ENCODE measurements around the gene PIH1D2.
"Not testable (repeated sequence)": the region's sequence is repeated elsewhere in the genome, so short reads cannot be mapped to it uniquely, and the experiment has no call there.

The PIH1D2 gene

DNA sequence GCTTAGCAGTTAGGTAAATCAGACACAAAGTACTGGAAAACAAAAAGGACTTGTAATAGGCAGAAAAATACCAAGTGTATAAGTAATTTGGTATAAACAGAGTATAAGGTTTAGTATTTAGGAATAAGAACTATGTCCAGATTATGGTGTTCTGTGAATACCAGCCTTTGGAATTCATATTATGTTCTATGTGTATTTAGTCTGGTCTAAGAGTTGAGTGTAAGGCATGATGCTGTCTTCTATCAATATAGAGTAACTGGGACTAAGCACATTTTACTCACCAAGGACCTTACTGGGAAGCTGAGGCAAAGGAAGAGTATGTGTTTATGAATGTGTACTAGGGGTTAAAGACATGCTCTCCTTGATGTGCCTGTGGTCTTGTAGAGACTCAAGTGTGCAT, 22.4 kb upstream of the PIH1D2 start:
- CTCF ChIA-PET, result interaction anchor here (1.0 kb wide), 1 partner anchor 17 kb away, joined by 6 read pairs; no protein-coding TSS in a partner anchor

DNA sequence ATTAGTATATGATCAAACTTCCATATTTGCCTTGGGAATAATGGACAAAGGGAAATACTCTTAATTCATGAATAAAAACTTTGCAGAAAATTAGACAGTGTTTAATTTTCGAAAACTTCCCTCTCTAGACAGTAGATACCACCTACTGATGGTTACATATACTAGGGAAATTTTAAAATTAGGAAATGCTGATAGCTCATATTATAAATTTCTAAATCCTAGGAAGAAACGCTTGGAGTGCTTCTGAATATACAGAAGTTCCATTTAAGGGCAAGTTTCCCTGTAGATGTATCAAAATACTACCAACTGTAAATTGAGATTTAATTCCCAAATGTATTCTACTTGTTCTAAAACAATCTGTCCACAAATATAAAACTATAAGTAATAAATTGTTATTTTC, 21.5 kb upstream of the PIH1D2 start:
- DNase-seq (ENCODE audit: extremely low spot score); POLR2A ChIA-PET; CTCF ChIA-PET: not testable (repeated sequence)

More for the DNA sequence above, 22.4 kb upstream of the PIH1D2 start:
- TF ChIP-seq LEF1 (IDR thresholded peaks at IDR 0.05; ENCODE audit: borderline replicate concordance) (no peak), ELF4 (IDR thresholded peaks at IDR 0.05) (no peak), ZNF384 (IDR thresholded peaks at IDR 0.05) (no peak), TARDBP (IDR thresholded peaks at IDR 0.05) (no peak), HDGF (IDR thresholded peaks at IDR 0.05; ENCODE audit: borderline replicate concordance) (no peak), ARNT (IDR thresholded peaks at IDR 0.05) (no peak), FOXM1 (IDR thresholded peaks at IDR 0.05; ENCODE audit: borderline replicate concordance) (no peak), CTBP1 (IDR thresholded peaks at IDR 0.05; ENCODE audit: borderline replicate concordance) (no peak), L3MBTL2 (conservative IDR thresholded peaks at IDR 0.05) (no peak), SUZ12 (IDR thresholded peaks at IDR 0.05) (no peak)
- TF ChIP-seq, protein P1, sequence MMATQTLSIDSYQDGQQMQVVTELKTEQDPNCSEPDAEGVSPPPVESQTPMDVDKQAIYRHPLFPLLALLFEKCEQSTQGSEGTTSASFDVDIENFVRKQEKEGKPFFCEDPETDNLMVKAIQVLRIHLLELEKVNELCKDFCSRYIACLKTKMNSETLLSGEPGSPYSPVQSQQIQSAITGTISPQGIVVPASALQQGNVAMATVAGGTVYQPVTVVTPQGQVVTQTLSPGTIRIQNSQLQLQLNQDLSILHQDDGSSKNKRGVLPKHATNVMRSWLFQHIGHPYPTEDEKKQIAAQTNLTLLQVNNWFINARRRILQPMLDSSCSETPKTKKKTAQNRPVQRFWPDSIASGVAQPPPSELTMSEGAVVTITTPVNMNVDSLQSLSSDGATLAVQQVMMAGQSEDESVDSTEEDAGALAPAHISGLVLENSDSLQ (IDR thresholded peaks at IDR 0.05), result no peak
- POLR2A ChIA-PET, result interaction anchor here (1.2 kb wide), 1 partner anchor 9 kb away, joined by 8 read pairs; the partner anchor contains the start of genes SDHD and TIMM8B
- DNase-seq (ENCODE audit: extremely low spot score), result no peak

DNA sequence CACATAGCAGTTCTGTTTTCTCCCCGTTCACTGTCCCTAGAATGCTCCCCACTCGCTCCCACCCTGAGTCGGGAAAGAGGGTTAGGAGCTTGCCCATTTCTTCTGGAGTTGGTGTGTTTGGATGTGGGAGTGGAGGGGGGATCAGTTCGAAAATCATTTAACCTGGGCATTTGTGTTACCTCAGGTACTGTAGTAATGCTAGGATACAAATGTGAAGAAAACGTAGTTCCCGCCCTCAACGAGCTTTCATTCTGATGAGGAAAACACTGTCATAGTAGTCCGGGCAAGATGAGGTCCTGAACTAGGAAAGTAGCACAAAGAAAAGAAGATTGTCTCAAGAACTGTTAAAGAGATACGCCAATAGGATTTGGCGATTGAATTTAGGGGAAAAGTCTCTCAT, 13.4 kb upstream of the PIH1D2 start:
- ChIA-PET CTCF (interaction anchor here (0.6 to 1.2 kb wide), 2 partner anchors 26 to 64 kb away, joined by 3 to 4 read pairs; no protein-coding TSS in a partner anchor), POLR2A (interaction anchor here (1.0 to 2.2 kb wide), 7 partner anchors 10 to 140 kb away, joined by 3 to 8 read pairs (median 5); partner anchors contain the start of gene DLAT)
- peak; percentile 14 for DNase-seq (ENCODE audit: extremely low spot score)
- no peak for TF ChIP-seq CTBP1 (IDR thresholded peaks at IDR 0.05; ENCODE audit: borderline replicate concordance)
- no peak for TF ChIP-seq HDGF (IDR thresholded peaks at IDR 0.05; ENCODE audit: borderline replicate concordance)
- TF ChIP-seq, protein P1 (IDR thresholded peaks at IDR 0.05), result no peak
- TF ChIP-seq FOXA1 (IDR thresholded peaks at IDR 0.05), result no peak
- TF ChIP-seq FOXM1 (IDR thresholded peaks at IDR 0.05; ENCODE audit: borderline replicate concordance), result no peak
- no peak for TF ChIP-seq SP1 (IDR thresholded peaks at IDR 0.05)
- no peak for TF ChIP-seq SUZ12 (IDR thresholded peaks at IDR 0.05)
- TF ChIP-seq TARDBP (IDR thresholded peaks at IDR 0.05), result no peak
- TF ChIP-seq NFRKB (IDR thresholded peaks at IDR 0.05), result no peak
- no peak for TF ChIP-seq ZNF384 (IDR thresholded peaks at IDR 0.05)

DNA sequence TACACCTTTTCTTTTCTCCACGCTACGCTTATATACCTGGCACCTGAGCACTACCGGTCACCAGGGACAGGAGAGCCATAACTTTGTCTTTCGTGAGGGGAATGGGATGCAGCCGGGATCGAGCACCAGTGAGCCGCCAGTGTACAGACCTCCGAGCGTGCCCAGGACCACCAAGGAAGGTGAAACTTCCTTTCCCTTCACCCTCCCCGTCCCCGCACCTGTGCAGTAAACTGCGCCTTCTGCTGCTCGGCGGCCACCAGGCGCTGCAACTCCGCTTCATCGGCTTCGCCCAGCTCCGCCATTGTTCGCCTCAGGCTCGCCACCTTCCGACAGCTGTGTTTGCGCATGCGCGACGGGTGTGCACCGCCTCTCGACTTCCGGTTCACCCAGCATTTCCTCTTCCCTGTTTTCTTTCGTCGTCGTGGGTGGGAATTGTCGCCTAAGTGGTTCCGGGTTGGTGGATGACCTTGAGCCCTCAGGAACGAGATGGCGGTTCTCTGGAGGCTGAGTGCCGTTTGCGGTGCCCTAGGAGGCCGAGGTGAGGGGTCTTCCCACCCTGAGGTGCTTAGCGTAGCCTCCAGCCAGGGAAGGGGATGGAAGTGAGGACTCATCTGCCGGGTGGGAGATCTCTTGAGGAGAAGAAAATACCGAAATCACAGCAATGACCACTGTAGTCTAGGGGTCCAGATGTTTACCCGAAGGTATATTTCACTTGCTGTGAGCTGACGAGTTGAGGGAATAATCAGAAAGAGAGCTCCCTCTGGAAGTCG, 12.8 kb upstream of the PIH1D2 start, which contains the start of the genes SDHD and TIMM8B:
SDHD (plus strand) TSS at position 452 of the 770 bp plus-strand sequence; CDS start at position 487, 35 bp downstream.
TIMM8B (minus strand) TSS at position 335 of the 770 bp plus-strand sequence; CDS start at position 302, 33 bp downstream.
- DNase-seq (ENCODE audit: extremely low spot score), result peak; percentile 98
- ChIA-PET POLR2A (interaction anchor here (0.6 to 2.2 kb wide), 12 partner anchors 10 to 950 kb away, joined by 3 to 8 read pairs (median 4); partner anchors contain the start of gene DLAT), CTCF (interaction anchor here (0.6 to 1.2 kb wide), 2 partner anchors 26 to 64 kb away, joined by 3 to 4 read pairs; no protein-coding TSS in a partner anchor)
- TF ChIP-seq L3MBTL2 (conservative IDR thresholded peaks at IDR 0.05), result peak; percentile 62
- TF ChIP-seq ELF4 (IDR thresholded peaks at IDR 0.05), result peak; percentile 92
- TF ChIP-seq TARDBP (IDR thresholded peaks at IDR 0.05), result no peak
- peak; percentile 87 for TF ChIP-seq FOXK2 (IDR thresholded peaks at IDR 0.05)

DNA sequence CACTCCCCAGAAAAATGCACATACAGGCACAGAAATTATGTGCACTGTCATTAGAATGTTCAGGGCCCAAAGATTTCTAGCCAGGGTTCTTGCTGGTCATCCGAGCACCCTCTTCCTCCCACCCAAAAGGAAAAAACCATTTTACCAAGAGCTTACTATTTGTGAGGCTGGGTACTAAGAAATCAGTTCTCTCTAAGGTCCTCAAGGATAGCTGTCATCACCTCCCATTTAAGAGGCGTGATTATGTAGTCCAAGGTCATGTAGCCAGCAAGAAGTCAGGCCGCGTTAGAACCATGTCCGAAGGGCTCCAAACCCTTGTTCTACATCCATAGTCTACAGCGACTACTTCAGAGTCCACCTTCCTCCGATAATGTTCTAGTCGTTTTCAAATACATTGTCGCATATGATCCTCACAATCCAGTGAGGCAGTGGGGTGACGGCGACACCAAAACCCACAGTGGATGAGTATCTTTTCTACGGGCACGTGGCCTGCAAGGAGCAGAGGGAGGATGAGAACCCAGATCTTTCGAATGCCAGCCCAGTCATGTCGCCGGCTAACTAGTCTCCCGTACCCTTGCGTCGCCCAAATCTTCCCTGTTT, 12.1 kb upstream of the PIH1D2 start:
- POLR2A ChIA-PET, result interaction anchor here (0.6 to 2.2 kb wide), 11 partner anchors 9 to 951 kb away, joined by 3 to 8 read pairs (median 4); partner anchors contain the start of gene DLAT

DNA sequence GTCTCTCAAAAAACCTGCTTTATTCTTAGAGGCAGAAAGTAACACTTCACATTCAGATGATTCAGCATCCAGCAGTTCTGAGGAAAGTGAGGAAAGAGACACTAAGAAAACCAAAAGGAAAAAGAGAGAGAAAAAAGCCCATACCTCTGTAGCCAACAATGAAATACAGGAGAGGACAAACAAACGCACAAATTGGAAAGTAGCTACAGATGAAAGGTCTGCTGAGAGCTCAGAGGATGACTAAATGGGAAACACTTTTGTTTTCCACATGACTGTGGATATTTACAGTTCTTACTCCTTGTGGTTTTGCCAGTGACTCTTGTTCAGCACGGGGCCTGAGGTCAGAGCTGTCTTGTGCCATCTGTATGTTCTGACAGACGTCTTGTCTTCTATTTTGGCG, 8.9 kb upstream of the PIH1D2 start:
- TF ChIP-seq HDGF (IDR thresholded peaks at IDR 0.05; ENCODE audit: borderline replicate concordance), result no peak
- DNase-seq (ENCODE audit: extremely low spot score), result no peak
- CTCF ChIA-PET, result no interaction called here
- POLR2A ChIA-PET, result interaction anchor here (0.7 kb wide), 1 partner anchor 156 kb away, joined by 3 read pairs; no protein-coding TSS in a partner anchor

More for the DNA sequence above, 12.1 kb upstream of the PIH1D2 start:
- peak; percentile 49 for DNase-seq (ENCODE audit: extremely low spot score)
- TF ChIP-seq ELF4 (IDR thresholded peaks at IDR 0.05) (no peak), TARDBP (IDR thresholded peaks at IDR 0.05) (no peak), L3MBTL2 (conservative IDR thresholded peaks at IDR 0.05) (peak; percentile 55; the same call in 1 of the 2 replicates), LEF1 (IDR thresholded peaks at IDR 0.05; ENCODE audit: borderline replicate concordance) (no peak), FOXA1 (IDR thresholded peaks at IDR 0.05) (no peak), ZNF384 (IDR thresholded peaks at IDR 0.05) (no peak), FOXK2 (IDR thresholded peaks at IDR 0.05) (no peak), SP1 (IDR thresholded peaks at IDR 0.05) (no peak)
- CTCF ChIA-PET, result interaction anchor here (0.7 kb wide), 1 partner anchor 1888 kb away, joined by 3 read pairs; no protein-coding TSS in a partner anchor

DNA sequence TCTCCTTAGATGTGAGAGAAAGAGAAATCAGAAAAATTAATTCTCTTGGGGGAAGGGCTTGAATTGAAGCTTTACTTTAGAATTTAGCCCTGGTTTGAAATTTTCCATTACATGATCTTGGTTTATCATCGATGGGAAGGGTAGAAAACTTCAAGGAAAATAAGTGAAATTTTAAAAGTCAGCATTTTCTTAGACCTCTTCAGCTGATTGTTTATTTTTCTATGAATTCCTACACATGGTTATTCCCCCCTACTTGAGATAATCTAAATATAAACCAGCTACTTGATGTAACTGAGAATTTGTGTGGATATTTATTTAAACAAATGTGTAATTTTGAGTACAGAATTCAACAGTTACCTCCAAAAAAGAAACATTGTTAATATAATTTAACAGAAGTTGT, 10.9 kb downstream of the PIH1D2 start:
- no peak for DNase-seq (ENCODE audit: extremely low spot score)
- TF ChIP-seq L3MBTL2 (conservative IDR thresholded peaks at IDR 0.05) (no peak), SP1 (IDR thresholded peaks at IDR 0.05) (no peak), FOXK2 (IDR thresholded peaks at IDR 0.05) (no peak), ARNT (IDR thresholded peaks at IDR 0.05) (no peak), ZNF384 (IDR thresholded peaks at IDR 0.05) (no peak), CTBP1 (IDR thresholded peaks at IDR 0.05; ENCODE audit: borderline replicate concordance) (no peak), LEF1 (IDR thresholded peaks at IDR 0.05; ENCODE audit: borderline replicate concordance) (no peak), FOXA1 (IDR thresholded peaks at IDR 0.05) (no peak), FOXM1 (IDR thresholded peaks at IDR 0.05; ENCODE audit: borderline replicate concordance) (no peak), ELF4 (IDR thresholded peaks at IDR 0.05) (no peak)
- TF ChIP-seq, protein P1 (IDR thresholded peaks at IDR 0.05), result no peak
- ChIA-PET POLR2A (no interaction called here), CTCF (no interaction called here)
